GM18870 (cell line): ENCODE measurements around the gene AMBRA1.

ENCODE experiments used
- ATAC-seq: cut with Tn5 transposase; IDR thresholded peaks from one replicate; pipeline ENCODE4 v1.9.1; 2021; ENCODE audit warnings: moderate library complexity; ENCODE audit not compliant: unreplicated experiment

Gene AMBRA1

DNA sequence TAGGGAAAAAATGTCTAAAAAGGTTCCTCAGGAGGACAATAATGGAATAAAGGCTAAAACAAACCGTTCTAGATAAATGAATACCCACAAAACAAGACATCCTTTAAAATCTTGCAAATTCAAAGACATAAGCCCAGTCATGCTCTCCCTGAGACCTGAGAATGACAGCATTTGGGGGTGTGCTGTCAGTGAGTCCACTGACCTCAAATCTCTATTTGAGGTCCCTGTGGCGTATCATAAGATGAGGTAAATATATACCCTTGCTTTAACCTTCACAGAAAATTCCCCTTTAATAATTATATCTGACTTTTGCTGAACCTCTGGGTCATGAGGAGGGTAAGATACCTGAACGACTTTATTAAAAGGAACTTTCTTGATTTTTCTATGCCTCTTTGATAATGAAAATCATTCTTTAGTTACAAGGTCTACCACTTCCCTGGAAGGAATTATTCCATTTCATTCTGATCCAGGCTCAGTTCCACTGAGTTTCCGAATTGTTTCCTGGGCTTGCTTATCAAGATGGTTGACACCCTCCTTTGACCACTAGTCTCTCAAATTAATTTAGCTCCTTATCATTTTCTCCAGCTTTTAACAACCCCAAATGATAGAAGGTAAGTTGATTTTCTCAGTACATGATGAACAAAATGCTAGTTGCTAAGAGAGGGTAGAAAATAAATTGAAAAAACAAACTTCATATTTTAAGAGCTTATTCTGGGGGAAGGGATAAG lies 148.5 kb downstream of the AMBRA1 start:
- ATAC-seq: no peak

DNA sequence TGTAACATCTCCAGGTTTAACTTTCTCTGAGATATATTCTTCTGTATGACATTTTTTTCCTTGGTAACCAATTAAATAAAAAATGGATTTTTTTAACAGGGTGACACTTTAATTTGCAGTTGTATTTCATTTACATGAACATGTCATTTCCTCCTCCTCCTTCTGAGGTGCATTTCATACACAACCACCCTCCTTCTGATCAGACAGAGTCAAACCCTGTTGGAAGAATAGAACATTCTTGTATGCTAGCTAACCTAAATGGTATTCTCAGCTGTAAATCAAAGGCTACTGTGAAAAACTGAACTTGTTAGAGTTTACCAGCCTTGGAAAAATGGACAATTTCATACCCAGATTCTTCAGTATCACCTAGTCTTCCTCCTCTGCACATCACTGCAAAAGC lies 149.5 kb downstream of the AMBRA1 start:
- ATAC-seq: no peak

DNA sequence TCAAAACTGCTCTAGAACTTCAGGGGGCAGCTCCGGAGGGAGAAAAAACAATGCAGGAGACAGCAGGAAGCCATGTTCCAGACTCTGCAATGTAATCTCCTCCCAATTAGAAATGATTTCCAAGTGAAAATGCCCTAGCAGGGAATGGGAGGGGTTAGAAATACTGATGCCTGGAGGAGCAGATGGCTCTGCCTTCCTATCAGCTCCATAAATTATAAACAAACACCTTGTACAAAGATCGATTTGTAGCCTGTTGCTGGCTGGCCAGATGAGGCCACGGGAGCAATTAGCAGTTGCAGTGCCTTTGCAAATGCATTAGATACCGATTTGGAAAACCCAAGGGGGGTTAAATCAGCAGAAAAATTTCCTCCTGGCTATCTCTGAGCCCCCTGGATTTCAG lies 155.6 kb downstream of the AMBRA1 start:
- ATAC-seq: no peak

DNA sequence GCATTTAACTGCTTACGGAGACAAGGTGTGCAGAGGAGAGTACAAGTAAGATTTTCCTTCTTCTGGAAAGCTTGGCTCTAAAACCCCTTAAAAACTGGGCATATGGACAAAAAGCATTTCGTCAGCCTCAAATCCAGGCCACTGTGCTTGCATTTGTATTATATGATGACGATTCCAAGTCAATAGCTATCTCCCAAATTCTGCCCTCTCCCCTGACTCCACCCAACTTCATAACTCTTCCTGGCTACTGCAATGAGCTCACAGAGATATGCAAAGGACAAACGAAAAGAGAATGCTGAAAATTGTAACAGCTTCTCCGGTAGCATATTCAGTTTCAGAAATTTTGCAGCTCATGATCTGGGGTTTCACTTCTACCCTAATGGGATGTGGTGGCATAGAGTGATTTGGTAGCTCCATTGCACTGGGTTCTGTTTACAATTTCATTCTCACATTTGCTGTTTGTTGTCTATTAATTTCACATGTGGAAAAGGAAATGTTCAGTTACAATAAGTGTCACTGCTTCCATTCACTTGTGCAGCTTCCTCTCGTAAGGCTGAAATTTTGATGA lies 156.6 kb downstream of the AMBRA1 start:
- no peak for ATAC-seq

GRCh38 chr11:46436113-46436512 lies 157.7 kb downstream of the AMBRA1 start:
- no peak for ATAC-seq

DNA sequence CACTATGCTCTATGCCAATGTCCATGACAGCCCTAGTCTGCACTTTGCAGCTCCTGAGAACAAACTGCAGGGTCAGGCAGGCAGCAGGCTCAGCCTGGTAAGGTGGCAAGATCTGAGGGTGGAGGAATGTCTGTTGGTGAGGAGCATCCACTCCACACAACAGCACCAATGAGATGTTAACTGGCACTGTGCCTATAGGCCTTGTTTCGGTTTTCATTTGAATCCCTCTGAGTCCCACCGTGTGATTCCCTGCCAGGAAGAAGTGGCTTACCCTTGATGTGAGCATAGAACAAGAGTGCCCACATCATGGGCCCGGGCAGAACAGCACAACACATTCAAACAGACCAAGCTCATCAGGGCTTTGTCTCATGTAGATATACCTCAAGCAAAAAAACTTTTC lies 158.1 kb downstream of the AMBRA1 start:
- ATAC-seq: no peak

GRCh38 chr11:46431211-46431610 lies 162.6 kb downstream of the AMBRA1 start:
- no peak for ATAC-seq

DNA sequence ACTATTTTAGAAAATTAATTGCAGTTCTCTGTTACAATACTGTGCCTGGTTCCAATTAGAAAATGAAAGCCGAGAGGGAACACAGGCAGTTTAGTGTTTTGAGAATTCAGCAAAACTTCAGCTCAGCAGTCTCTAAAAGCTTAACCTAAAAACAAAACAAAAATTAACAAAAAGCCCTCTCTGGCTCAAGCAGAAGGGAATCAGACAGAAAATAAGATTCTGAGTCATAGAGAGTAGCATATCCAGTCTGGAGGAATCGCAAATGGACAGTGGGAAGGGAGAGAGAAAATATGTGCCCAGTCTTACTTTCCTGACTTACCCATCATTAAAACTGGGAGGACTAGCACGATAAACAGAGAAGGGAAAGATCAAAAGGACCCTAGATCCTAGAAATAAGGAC lies 164.1 kb downstream of the AMBRA1 start:
- no peak for ATAC-seq

DNA sequence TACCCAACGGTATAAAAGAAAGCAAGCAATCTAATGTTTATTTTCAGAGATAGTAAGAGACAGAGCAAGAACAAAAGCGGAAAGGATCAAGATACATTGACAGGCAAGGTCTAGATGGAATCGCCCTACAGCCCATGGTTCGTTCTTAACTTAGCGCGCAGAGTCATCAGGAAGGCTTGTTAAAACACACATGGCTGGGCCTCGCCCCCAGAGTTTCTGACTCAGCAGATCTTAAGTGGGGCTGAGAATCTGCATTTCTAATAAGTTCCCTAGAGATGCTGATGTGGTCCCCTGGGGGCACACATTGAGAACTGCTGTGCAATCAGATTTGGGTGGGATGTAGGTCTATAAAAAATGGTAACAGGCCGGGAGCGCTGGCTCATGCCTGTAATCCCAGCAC lies 166.5 kb downstream of the AMBRA1 start:
- no peak for ATAC-seq

DNA sequence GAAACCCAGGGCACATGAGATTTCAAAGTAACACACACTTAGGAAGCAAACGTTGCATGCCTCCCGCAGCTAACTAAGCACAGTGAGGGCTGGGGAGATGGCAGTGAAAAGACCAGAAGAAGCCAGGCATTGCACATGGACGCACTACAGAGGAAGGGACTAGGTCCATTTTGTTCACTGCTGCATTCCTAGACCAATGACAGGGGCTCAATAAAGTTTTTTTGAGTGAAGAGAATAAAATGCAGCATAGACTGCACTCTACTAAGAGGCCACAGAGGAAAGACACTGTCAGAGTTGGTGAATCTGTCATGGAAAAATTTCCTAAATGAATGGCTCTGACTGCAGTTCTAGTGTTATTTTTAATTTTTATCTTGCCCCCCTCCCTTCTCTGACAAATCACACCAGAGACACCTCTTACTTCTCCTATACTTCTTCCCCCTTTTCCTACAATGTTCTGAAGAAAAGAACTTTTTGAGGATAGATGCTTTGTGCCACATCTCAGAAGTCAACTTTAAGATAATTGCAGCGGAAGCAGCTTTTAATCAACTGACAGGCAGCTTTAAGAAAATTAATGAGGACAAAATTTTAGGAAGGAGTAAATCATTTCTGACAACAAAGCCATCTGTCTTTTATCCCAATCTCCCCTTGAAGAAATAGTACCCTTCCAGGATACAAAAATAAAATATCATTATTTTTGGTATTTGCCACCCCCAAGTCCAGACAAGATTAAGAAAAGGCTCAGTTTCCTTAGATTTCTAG lies 167.4 kb downstream of the AMBRA1 start:
- no peak for ATAC-seq

- ATAC-seq: no peak
Observed at GRCh38 chr11:46422588-46422987, 171.2 kb downstream of the AMBRA1 start.

- no peak for ATAC-seq
Observed at GRCh38 chr11:46421257-46421880, 172.5 kb downstream of the AMBRA1 start.

GRCh38 chr11:46420513-46420912 lies 173.3 kb downstream of the AMBRA1 start:
- no peak for ATAC-seq

DNA sequence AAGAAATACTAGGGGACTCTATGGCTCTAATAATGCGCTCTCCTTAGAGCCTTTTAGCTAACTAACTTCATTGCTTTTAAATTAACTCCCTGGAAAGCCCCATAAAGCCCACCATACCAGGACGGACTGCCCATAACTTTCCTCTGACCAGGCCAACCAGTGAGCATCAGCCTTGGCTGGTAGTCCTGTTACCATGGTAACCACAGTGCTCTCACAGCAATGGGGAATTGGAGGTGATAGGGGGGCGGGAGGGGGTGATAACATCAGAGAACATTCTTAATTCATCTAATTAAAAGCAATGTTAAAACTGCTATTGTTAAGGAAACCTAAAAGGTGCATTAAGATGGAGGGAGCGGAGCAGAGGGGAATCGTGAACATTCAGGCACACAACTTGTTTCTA lies 175.1 kb downstream of the AMBRA1 start:
- ATAC-seq: no peak

DNA sequence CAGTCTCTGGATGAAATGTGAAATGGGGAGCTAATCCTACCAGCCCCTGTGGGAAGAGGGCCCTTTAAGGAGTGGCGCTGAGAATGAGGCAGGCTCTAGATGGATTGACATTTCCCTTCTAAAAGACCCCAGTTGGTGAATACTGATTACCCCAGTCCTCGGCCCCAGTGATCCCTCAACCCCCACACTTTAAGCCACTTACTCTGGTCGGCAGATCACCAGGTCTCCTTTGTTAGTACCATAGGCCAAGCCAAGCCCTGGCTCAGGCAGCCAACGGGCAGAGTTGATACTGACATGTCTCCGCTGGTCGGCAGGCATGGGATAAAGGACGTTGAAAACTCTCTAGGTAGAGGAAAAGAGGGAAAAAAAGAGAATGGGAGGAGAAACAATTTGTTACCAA lies 176.1 kb downstream of the AMBRA1 start:
- ATAC-seq: no peak

DNA sequence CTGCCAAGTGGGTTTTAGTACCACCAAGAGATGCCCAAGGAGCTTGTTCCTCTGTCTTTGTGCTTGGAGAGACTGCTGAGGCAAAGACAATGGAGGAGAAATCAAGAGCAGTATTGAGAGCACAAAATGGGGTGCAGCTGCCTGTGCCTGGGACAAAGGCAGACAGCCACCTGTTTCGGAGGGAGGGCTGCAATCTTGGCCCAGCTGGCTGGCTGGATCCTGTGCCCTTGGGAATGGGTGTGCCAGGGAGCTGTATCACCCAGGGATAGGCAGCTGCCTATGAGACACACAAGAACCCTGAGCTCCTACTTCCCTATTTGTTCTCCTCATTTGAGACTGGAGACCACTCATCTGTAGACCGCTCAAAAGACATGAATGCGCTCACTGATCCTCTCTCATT lies 178.9 kb downstream of the AMBRA1 start:
- no peak for ATAC-seq

- no peak for ATAC-seq
Observed at GRCh38 chr11:46414466-46414796, 179.4 kb downstream of the AMBRA1 start.

GRCh38 chr11:46413760-46414465 lies 179.9 kb downstream of the AMBRA1 start:
- ATAC-seq: no peak

- ATAC-seq: no peak
Observed at GRCh38 chr11:46410021-46410420, 183.8 kb downstream of the AMBRA1 start.

- ATAC-seq: no peak
Observed at GRCh38 chr11:46408407-46408986, 185.3 kb downstream of the AMBRA1 start.

- no peak for ATAC-seq
Observed at GRCh38 chr11:46407635-46408034, 186.2 kb downstream of the AMBRA1 start.
